Stimulated activated CD4-positive, alpha-beta T cell treated with anti-CD3 and anti-CD28 coated beads, Interleukin-12 subunit alpha, Interleukin-12 subunit beta, amount 100 ng/mL, for 24 hours (primary cell): ENCODE data around the gene BYSL.

Experiments
- DNase-seq, 2 experiments: peaks; one replicate each; pipeline ENCODE4 v3.0.0-alpha.2; 2020; ENCODE audit warnings: low read depth in 2 of 2

BYSL gene

DNA sequence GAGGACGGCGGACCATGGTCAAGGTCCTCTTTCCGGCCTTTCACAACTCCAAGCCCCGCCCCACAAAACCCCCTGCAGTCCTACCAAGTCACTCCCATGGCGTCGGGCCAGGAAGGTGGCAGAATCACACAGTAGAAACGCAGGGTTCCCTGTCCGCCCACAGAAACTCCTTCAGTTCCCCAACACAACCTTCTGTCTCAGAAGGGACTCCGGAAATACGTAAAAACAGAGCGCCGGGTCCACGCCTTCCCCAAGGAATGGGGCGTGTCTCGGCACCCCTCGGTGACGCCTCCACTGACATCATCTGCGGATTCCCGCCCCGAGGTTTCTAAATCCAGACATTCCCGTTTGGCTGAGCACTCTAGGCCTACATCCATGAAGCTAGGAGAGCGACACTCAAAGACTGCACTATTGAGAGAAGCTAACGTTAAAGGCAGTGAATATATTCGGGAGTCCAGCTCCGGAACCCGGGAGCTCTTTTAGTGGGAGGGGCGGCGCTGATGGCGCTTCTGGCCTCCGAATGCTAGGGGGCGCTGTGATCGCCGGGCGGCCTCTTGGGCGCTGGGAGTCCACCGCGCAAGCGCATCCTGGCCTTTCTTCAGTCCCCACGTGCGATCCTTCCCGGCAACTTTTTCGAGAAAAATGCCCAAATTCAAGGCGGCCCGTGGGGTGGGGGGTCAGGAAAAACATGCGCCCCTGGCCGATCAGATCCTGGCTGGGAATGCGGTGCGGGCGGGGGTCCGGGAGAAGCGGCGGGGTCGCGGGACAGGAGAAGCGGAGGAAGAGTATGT, at the start of gene BYSL, which contains the start of gene MED20:
TSS of gene BYSL (plus strand) at position 579 of the 791 bp plus-strand sequence. CDS start at position 643, 64 bp downstream.
TSS of gene MED20 (minus strand) at position 219 of the 791 bp plus-strand sequence. CDS start at position 98, 121 bp downstream.
- DNase-seq = peak; percentile 87 to 92

DNA sequence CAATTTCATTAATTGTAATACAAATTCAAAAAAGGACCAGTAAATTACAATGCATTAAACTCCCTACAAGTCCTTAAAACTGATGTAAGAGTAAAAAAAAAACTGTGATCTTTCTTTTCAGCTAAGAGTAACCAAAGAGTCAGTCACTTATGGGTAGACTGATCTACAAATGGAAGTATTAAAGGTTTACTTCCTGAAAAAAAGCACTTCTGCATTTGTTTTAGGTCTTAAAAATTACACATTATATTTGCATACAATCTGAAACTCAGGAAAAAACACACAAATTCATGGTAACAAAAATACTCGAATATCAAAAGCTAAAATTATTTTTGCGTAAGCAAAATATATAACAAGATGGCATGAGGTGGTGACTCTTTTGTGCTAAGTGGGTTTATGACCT, 49.6 kb upstream of the BYSL start:
- DNase-seq = no peak

- DNase-seq = no peak
These were observed 49.2 kb upstream of the BYSL start for GRCh38 chr6:41872147-41872546.

- no peak for DNase-seq
These were observed 46.6 kb upstream of the BYSL start for GRCh38 chr6:41874741-41875140.

DNA sequence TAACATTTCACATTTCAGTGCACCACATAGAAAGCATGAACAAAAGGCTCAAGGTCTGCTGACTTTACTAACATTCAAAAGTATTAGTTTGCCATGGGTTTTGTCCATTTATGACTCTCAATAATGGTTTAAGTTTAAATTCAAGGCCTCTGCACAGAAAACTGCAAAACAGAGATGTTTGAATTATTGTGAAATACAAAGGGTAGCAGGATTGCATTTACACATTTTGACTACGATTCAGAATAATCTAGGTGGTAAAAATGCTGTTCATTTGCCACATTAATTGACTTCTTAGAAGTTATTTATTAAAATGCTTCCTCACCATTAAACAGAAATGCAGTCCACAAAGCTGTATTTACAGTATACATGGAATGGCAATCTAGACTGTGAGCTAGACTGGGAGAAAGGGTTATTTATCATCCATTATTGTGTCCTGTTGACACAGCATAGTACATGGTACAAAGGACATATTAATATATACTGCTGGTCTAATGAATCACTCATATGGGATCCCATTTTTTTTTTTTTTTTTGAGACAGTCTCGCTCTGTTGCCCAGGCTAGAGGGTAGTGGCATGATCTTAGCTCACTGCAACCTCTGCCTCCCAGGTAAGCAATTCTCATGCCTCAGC, 44.1 kb upstream of the BYSL start:
- DNase-seq = no peak

GRCh38 chr6:41878246-41878645, 43.1 kb upstream of the BYSL start:
- no peak for DNase-seq

- no peak for DNase-seq
These were observed 42.3 kb upstream of the BYSL start for GRCh38 chr6:41878961-41879405.

GRCh38 chr6:41881506-41881905, 39.8 kb upstream of the BYSL start:
- no peak for DNase-seq

GRCh38 chr6:41884957-41885356, 36.3 kb upstream of the BYSL start:
- no peak for DNase-seq

GRCh38 chr6:41885930-41886329, 35.4 kb upstream of the BYSL start:
- no peak for DNase-seq

DNA sequence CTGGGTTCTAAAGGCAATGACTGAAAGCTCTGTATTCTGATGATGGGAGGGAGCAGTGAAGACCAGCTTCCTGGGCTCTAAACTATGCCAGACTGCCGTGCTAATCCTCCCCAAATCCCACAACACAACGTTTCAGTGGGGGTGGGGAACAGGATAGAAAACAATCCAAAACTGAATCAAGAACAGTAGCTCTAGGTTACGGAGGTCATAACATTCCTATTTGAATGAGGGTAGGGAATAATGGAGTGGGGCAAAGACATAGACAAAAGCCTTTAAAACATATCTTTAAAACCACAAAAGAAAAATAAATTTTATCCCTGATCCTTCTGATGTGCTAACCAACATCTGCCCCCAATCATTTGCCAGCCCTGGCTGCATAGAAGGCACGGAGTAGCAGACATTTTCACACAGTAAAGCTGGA, 34.0 kb upstream of the BYSL start:
- DNase-seq = no peak

DNA sequence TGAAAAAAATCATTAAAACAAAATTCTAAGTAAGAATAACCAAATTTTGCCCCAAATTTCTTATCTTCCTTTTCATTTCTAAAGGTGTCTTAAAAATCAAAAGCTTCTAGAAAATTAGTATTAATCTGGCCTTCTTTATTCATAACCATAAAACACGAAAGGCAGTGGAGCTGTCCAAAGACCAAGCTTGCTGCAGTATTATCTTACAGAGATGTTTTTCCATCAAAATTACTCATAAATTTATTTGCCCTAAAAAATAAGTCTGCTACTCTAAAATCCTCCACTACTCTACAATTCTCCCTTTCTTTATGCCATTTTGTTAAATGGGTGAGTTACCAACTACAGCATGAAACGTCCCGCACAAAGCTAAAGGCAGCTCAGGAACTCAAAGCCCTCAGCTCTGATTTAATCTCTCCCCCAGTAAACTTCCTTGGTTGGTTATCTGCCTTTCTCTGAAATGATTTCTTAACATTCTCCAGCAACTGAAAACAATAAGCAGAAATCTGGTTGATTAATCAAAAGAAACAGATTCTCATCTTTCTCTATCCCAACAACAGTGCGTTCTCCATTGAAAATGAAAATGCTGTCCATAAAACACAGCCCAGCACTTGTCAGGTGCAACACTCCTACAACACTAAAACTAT, 28.3 kb upstream of the BYSL start:
- no peak for DNase-seq

GRCh38 chr6:41894366-41895299, 26.7 kb upstream of the BYSL start:
- no peak for DNase-seq

DNA sequence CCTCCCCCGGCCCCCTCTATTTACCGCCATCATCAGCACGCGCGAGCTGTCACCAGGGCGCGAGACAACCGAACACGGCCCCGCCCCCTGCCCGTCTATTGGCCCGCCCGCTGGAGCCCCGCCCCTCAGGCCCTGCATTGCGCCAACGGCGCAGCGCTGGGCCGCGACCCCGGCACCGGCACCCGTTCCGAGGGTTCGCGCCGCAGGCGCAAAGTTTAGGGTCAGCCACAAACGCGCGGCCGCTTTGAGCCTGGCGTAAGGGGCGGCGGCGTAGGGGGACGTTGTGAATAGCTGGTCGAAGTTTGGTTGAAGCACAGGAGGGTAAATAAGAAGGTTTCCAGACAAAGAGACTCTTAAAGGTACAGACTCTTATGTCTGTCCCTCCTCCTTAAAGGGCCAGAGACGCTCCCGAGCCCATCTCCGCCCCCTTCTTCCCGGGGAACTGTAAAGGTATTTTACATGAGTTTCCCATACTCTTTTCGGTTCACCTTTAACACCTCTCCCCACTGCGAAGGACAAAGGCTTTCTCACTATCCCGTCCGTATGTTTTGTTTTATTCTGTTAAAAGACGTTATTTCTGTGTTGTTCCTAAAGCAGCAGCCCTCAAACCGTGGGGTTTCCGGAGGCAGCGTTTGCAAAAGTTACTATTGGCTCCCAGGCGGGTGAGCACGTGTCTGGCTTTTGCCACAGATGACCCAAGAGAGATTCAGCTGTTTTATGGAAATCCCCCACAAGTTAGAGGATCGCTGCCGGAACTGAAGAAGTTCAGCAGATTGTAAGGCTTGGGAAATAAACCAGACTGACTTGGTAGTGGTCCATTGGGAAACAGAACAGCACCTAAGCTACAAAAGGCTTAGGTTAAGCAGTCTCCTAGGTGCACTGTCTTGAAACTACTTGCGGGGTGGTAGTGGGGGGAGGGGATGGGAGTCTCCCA, 25.7 kb upstream of the BYSL start, which contains the start of gene USP49:
TSS of gene USP49 (minus strand) at position 76 of the 934 bp plus-strand sequence. CDS start 88,392 bp downstream, outside the sequence.
- DNase-seq = peak; percentile 84 to 93

- no peak for DNase-seq
These were observed 25.0 kb upstream of the BYSL start for GRCh38 chr6:41896281-41896680.

- DNase-seq = no peak
These were observed 20.4 kb upstream of the BYSL start for GRCh38 chr6:41900861-41901260.

DNA sequence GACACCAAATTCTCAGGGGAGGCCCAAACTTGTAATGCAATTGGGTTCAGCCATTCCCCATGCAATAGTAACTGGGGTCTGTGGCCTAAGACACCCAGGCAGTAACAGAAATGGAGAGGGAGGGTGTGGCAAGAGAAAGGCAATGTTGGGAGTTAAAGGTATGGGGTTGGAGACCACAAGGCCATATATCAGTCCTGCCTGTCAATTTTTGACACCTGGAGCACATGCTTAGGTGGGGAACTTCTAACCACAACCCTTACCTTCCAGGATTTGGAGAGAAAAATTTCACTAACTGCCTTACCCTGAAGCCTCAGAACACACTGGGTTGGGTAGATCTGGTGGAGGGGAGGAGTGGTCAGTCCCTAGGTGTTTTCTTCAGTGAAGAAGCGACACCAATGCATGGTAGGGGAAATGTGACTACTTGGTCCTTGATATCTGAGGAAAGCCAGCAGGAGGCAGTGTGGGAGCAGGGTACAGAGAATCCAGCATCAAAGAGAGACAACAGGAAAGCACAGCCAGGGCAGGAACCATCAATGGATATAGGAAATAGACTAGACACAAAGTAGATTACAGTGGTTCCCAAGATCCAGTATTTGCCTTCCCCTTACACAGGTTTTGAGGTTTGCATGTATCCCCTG, 19.3 kb upstream of the BYSL start:
- DNase-seq = peak; percentile 28 to 46

- DNase-seq = no peak
These were observed 11.6 kb upstream of the BYSL start for GRCh38 chr6:41909727-41910126.

DNA sequence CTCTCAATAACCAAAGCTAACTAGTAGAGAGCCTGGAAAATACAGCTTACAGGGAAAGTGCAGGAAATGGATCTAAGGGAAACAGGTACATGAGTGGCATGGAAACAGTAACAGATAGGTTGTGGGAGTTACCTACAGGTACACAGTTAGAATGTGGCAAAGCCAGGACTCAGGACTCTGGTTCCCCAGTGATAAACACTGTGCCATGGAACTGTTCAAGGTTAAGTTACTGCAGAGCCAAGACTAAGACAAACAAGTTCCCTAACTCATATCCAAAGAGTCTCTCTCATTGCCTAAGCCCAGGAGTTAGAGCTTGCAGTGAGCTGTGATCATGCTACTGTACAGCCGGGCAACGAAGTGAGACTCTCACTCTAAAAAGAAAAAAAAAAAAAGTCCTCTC, 7.0 kb upstream of the BYSL start:
- no peak for DNase-seq
